SIG-M5 treated with dmso at 0.1 percent for 504 hours (cell line): ENCODE data around the gene IFITM10.

ENCODE experiments used
- DNase-seq: peaks from one replicate; lab custom pipeline; 2025; ENCODE audit not compliant: unreplicated experiment; lab: John Stamatoyannopoulos, UW

Gene IFITM10

DNA sequence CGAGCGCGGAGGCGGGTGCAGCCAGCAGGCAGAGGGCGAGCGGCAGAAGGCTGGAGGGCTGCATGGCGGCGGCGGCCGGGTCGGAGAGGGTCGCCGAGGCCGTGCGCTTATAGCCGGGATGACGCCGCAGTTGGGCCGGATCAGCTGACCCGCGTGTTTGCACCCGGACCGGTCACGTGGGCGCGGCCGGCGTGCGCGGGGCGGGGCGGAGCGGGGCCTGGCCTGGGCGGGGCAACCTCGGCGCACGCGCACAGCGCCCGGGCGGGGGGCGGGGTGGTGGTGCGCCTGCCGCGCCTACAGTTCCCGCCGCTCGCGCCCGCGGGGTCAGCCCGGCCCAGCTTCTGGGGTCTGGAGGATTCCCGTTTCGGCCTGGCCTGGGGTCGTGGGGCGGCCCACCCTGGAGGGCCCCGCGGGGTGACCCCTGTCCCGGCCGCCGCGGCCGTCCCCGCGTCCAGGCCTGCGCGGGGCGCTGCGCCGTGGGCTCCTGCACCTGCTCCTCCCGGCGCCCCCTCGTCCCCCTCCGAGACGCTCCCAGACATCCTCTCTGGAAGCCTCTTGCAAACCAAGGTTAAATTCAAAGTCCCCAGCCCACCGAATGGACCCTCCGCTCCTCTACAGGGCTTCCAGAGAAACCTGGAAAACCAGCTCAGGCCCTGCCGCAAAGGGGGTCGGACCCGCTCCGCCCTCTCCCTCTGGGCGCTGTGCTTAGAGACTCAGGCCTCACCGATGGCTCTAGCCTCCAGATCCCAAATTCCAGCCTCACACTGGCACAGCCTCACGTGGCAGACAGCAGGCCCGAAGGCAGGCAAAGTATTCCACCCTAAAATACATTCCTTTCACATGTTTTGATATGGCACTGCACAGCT is 13.6 kb upstream of the IFITM10 start, which contains the start of gene CTSD:
Gene CTSD (minus strand): TSS at position 132 of the 866 bp plus-strand sequence. CDS start 68 bp downstream, at position 64.
- DNase-seq, result peak; percentile 64

DNA sequence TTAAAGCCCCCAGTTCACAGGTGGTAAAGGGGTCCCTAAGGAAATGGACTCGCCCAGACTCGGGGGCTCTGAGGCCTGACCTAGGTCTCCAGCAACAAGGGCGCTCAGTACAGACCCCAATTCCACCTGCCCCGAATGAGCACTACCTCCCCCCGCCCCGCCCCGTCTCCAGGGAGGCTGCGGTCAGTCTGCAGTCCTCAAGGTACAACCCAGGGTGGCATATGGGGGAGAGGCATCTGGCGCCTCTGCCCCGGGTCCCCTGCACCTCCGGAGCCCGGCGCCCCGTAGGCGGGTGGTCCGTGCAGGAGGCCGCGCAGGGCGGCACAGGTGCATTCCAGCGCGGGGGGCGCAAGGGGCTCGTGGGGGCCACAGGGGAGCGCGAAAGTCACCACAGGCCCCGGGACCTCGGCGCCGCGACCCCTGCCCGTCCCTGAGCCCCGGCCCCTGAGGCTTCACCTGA is 13.0 kb upstream of the IFITM10 start:
- DNase-seq, result no peak

DNA sequence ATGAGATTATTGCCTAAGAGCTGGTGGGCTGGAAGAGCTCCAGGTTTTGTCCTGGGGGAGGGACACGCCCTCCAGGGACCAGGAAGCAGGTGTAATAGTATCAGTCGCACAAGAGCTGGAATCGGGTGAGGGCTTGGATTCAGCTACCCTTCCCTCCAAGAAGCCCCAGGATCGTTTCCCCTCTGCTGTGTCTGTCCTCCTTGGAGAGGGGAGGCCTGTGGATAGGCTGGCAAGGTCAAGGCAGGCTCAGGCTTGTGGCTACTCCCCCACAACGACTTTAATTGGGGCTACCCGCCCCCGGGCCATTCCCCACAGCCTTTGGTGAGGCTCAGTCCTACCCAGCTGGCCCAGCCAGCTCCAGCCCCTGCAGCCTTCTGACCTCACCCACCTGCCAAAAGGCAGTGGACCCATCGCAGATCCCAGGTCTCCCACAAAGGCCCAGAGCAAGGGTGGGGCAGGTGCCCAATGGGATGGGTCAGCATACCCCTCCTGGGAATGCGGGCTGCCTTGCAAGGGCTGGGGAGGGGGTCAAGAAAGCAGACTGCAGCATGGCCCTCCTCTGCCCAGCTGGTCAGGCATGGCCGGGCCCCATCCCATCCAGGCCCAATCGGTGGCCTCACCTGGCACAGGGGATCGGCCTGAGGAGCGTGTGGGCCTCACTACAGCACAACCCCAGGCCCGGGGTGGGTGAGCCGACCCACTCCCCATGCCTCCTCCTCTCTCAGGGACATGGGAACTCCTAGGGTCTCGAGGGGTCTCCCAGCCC is 12.3 kb upstream of the IFITM10 start:
- peak; percentile 13 for DNase-seq

DNA sequence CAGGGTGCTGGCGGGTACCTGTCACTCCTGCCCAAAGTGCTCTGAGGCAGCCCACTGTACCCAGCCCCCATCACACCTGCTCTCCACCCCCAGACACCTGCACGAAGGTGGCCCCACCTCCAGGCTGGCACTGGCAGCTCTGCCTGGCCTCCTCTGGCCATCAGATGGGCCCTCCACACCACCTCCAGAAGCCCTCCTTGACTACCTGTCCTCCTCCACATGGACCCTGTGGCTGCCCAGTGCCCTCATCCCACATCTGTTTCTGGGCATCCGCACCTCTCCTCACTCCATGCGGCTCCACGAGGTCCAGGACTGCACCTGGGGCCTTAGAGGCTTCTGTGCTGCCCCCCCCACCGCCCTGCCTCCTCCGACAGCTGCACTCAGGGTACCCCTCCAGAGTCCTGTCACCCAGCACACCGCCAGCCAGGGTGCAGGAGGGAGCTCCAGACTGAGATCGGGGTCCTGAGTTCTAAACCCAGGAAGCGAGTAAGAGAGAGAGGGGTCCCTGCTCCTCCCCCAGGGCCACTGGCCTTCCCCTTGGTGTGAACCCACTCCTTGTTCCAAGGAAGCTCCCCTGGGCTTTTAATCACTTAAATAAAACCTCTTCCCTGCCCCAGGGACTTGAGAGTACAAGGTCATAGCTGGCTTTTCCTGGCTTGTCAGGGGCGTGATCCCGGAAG is 11.6 kb upstream of the IFITM10 start:
- DNase-seq, result no peak

DNA sequence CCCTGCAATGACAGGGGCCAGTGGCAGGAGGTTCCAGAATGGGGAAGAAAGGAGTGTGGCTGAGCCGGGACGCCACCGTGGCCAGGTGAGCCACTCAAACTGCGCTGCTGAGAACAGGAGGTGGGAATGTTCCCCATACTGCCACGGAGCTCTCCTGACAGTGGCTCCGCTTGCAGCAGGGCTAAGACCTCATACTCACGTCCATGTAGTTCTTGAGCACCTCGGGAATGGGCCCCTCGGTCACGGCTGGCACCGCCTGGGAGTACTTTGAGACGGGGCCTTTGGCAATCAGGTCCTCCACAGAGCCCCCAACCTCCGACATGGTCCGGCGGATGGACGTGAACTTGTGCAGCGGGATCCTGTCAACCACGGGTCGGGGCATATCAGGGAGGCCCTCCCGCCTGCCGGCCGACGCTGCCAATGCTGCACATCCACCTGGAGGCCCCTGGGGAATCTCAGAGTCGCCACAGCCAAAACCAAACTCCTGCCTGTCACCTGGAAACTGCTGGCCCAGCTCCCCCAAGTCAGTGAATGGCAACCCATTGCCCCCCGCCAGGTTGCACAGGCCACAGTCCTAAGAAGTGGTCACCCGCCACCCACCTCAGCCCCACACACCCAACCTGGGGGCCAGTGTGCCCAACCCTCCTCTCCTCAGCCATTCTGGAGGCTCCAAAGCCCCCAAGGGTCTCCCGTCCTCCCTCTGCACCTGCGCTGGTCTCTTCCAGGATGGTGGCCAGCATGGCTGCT is 10.9 kb upstream of the IFITM10 start:
- no peak for DNase-seq

DNA sequence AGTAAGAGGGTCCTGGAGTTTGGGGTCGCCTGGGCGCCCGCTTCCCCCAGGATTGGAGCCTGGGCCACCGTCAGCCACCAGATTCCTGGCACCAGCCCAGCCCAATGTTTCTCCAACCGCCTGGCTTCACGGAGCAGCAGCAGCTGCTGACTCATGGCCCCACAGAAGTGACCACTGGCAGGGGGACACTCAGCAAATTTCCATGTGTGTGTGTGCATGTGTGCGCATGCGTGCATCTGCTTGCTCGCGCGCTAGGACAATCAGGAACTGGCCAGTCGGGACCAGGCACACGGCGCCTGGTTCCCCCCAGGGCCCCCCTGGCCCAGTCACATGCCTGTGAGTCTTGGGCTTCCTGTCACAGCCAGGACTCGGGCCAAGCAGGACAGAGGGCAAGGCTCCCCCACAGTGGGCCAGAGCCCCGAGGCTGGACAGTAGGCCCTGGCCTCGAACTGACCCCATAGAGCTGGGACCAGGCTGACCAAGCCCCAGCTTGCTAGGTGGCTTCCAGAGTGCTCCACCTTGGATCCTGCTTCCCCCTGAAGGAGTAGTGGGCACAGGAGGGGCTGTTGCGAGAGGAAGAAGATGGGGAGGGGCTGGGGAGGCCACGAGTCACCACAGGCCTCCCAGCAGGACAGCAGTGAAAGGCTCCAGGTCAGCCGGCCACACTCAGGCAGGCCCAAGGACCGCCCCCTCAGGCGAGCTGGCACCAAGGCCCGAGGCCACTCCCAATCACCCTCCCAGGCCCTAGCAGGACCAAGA is 10.1 kb upstream of the IFITM10 start:
- DNase-seq, result no peak

DNA sequence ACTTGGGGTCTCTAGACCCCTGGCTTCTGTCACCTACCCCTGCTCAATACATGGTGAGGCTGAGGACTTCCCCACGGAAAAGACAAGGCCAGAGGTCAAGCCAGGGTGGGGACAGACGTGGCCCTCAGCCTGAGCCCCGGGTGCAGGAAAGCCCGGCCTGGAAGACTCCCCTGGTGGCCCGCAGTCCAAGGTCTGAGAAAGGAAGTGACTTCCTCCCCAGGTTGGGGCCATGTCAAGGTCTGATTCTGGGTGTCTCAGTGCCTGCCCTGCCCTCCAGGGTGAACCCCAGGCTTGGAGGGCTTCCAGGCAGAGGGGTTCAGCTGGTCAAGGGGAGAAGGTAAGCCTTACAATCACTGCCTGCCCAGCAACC is 9.4 kb upstream of the IFITM10 start:
- DNase-seq, result no peak

DNA sequence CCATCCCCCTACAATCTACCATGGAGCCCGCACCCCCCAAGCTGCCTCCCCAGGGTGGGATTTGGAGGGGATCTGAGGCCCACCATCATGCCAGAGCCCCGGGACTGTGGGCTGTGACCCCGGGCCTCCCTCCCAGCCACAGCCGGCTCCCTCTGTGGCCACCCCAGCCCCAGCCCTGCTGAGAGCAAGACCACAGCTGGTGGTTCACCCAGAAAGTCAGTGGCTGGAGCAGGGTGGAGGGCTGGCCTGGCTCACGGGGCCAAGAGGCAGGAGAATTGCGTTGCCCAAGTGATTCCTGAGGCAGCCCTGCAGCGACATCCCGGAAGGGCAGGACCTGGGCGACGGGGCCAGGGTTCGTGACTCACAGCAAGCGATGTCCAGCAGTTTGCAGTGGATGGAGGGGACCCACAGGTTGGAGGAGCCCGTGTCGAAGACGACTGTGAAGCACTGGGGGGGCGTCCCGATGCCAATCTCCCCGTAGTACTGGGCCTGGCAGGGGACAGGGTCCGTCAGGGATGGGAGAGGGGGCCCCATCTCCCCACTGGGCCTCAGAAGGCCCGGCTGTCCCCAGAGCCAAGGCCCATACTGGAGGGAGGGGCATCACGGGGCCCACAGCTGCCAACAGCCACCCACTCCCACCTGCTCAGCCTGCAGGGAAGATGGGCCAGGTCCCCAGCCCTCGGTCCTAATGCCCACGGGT is 8.9 kb upstream of the IFITM10 start:
- DNase-seq, result no peak

DNA sequence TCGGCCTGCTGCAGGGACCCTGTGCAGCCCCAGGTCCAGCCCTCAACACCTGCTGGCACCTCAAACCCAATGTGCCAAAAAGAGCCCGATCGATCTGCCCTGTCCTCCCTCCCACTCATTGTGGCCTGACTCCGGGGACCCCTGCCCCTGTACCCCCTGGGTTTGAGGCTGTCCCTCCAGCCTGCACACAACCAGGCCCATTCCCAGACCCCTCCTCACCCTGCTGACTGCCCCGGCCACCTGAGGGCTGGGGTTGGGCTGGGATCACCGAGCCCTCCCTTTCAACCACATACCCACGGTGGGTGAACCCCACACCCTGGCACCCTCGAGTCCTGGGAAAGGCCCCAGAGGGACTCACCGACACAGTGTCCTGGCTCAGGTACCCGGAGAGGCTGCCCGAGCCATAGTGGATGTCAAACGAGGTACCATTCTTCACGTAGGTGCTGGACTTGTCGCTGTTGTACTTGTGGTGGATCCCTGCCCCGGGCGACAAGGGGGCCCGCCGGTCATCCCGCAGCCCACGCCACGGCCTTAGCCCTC is 8.3 kb upstream of the IFITM10 start:
- DNase-seq, result no peak

DNA sequence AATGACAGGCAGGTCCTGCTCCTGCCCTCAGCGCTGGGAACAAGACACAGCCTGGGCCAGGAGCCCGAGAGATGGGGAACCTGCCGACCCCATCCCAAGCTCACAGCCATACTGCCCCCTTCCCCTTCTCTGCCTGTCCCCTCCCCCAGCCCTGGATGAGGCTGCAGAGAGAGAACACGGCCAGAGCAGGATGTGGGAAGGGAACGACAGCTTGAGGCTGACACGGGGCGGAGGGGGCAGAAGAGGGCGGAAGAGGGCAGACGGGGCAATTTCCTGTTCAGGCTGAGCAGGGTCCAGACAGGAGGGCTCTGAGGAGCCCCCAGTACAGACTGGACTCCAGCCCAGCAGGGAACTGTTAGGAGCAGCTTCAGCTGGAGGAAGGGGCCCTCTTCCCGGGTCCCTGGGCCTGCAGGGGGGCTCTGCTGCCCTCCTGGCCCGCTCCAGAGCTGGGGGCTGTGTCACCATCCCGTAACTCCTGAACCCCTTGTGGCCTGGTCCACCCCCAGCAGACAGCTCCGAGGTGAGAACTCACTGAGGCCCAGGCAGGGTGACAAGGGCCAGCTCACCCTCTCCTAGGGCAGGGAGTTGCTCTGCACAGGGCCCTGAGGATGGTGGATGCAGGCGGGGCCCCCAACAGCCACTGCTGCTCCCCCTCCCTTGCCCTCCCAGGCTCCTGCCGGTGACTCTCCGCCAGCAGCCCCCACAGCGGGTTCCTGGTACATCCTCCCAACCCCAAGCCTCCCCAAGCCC is 7.6 kb upstream of the IFITM10 start:
- DNase-seq, result no peak

DNA sequence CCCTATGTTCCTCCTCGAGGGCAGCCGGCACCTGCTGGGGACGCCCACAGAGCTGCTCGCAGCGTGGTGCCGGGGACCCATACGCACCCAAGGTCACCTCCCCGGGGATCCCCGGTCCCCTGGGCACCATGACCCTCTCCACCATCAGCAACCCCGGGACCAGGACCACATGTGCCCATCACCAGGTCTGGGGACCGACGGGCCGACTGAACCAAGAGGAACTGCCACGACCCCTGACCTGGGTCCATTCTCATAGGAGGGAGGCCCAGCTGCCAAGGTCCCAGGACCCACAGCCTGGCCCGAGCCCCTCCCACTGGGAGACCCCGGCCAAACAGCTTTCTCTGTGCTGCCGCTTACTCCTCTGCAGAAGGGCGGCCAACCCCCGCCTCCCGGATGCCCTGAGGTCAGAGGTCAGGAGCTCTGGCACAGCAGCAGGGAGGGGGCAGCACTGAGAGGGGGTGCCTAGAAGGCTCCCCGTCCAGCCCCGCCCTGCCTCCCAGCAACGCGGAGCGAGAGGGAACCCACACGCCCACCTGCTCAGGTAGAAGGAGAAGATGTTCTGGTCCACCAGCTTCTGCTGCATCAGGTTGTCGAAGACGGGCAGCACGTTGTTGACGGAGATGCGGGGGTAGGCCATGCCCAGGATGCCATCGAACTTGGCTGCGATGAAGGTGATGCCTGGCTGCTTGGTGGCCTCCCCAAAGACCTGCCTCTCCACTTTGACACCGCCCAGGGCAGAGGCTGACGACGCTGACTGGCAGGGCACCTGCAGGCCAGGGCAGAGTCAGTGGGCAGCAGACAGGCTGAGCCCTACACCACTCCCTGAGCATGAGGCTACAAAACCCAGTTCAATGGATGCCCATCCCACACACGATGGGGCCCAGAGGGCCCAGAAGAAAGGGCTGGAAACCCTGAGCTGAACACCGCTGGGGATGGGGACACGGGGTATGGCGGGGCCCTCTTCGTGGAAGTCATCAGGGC is 6.7 kb upstream of the IFITM10 start:
- no peak for DNase-seq

DNA sequence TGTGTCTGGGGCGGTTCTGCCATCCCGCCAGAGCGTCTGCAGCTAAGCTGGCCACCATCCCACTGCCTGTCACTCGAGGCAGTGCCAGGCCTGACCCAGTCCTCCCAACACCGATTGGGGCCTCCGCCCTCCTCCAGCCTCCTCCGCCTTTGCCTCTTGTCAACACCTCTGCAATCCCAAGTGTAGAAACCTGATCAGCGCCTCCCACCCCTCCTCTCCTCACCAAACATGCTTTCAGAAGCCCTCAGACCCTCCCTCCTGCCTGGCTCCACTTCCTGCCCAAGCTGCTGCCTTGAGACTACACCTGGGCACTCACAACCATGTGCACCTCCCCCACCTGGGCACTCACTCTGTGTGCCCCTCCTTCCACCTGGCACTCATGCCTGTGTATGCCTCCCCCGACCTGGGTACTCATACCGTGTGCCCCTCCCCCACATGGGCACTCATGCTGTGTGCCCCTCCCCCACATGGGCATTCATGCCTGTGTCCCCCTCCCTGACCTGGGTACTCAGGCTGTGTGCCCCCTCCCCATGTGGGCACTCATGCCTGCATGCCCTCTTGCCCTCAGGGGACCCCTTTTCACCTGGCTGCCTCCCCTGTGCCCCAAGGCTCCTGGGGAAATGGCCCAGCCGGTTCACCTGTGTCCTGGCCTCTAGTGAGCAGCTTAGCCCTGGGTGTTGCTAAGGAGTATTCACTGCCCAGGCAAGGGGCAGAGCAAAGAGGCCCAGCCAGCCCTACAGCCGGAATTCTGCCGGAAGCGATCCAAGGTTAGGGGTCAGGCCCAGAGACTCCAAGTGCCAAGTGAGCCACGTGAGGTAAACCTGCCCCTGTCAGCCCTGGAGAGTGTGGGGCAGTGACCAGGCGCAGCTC is 5.5 kb upstream of the IFITM10 start:
- no peak for DNase-seq

DNA sequence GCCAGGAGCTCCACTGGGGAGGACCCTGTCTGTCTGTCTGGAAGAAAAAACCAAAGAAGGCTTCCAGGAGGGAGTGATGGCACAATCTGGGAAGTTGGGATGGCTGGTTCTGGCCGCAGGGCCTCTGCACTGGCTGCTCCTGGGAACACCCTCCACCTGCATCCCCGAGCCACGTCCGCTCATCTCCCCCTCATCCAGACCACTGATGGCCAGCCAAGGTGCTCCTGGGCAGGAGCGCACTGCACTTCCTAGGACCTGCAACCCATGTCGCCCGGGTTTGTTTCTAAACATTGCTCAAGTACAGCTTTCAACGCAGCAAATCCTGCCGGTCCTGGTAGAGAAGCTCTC is 4.9 kb upstream of the IFITM10 start:
- DNase-seq, result no peak

DNA sequence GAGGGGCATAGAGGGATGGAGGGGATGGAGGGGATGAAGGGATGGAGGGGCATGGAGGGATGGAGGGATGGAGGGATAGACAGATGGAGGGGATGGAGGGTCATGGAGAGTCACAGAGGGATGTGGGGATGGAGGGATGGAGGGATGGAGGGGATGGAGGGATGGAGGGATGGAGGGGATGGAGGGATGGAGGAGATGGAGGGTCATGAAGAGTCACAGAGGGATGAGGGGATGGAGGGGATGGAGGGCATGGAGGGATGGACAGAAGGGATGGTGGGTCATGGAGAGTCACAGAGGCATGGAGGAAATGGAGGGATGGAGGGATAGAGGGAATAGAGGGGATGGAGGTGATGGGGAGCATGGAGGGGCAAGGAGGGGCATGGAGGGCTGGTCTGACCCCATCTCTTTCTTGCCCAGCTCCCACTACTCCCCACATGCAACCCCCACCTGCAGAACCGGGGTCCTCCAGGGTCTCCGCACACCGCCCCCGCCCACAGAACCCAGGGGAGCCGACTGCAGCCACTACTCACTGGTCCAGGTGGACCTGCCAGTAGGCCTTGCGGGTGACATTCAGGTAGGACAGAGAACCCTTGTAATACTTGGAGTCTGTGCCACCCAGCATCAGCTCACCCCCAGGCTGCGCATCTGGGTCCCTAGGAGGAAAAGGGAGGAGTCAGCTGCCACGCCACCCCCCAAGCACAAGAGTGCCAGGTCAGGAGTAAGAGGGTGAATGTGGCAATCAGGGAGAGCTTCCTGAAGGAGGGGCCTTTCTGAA is 4.2 kb upstream of the IFITM10 start:
- no peak for DNase-seq

DNA sequence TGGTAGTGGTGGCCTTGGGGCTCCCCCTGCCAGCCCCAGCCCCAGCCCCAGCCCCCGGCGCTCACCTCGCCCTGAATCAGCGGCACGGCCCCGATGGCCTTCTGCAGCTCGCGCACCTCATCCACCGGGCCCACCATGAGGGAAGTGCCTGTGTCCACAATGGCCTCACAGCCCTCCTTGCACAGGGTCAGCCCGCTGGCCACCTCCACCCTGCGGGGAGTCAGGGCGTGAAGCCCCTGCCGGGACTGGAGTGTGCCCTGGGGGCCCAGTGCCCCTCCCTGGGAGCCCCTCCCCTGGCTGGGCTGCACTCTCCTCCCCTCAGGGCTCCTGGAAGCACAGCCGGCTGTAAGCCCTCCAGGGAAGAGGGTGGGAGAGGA is 3.5 kb upstream of the IFITM10 start:
- no peak for DNase-seq
